K562 (cell line): ENCODE data around the gene ZMPSTE24. TPM values are rescaled to one million over a fixed set of nuclear protein-coding genes. Genes with fewer than 3 reads are reported as not detected.

Source experiments
- CEBPZ ChIP-seq: fragments of 150-350 bp; IDR thresholded peaks from 2 replicates; pipeline ENCODE4 v1.6.1; 2014; ENCODE audit warnings: low read depth, mild to moderate bottlenecking, low read length, borderline replicate concordance
- IRF2 ChIP-seq: sonication (generic); formaldehyde crosslinking; IDR thresholded peaks from 2 replicates; pipeline ENCODE4 v1.8.1; 2022; ENCODE audit warnings: mild to moderate bottlenecking, missing genetic modification reagents
- MGA ChIP-seq: fragments of 450-650 bp; IDR thresholded peaks from 2 replicates; pipeline ENCODE4 v1.6.1; 2016; ENCODE audit warnings: mild to moderate bottlenecking, moderate library complexity
- NFIC ChIP-seq: fragments of 450-650 bp; IDR thresholded peaks from 2 replicates; pipeline ENCODE4 v1.6.1; 2017; ENCODE audit warnings: mild to moderate bottlenecking, inconsistent platforms
- PURB ChIP-seq: sonication (generic); formaldehyde crosslinking; IDR thresholded peaks from 2 replicates; pipeline ENCODE4 v1.9.0; 2021; ENCODE audit warnings: low read depth, mild to moderate bottlenecking, missing genetic modification reagents
- ZNF146 ChIP-seq: IDR thresholded peaks from one replicate; pipeline ENCODE4 v1.6.1; 2018; ENCODE audit warnings: missing compliant biosample characterization; ENCODE audit not compliant: unreplicated experiment
- ZNF717 ChIP-seq: fragments of 250-450 bp; sonication (Bioruptor Pico); IDR thresholded peaks from 2 replicates; pipeline ENCODE4 v1.5.0; 2021
- polyA plus RNA-seq, 8 experiments: library from polyadenylated mRNA; depleted of rRNA in 4 of 8; stranded (reverse) in 5 of 8; unstranded in 3 of 8; fragments of >200 nt; fragmentation: Nextera tagmentation in 2 of 8; fragmentation: Illumina TruSeq in 1 of 8; extraction: Ambion mirVana in 2 of 8; extraction: Trizol in 1 of 8; gene quantifications; 2 replicates each; pipeline versions ENCODE4 v1.2.1 to v1.2.3, GENCODE V29; 2011 to 2014; ENCODE audit warnings: inconsistent platforms in 1 of 8, missing spikeins in 1 of 8
- total RNA-seq, 7 experiments: library from RNA; depleted of rRNA in 6 of 7; stranded (reverse); fragments of >200 nt in 6 of 7; fragmentation: Illumina TruSeq in 2 of 7; extraction: Trizol in 2 of 7; gene quantifications; 2 replicates each; pipeline versions ENCODE4 v1.2.1 to v1.2.3, GENCODE V29; 2011 to 2021; ENCODE audit warnings: low replicate concordance in 1 of 7
- TF ChIP-seq, protein P1 (sequence below): sonication (generic); formaldehyde crosslinking; IDR thresholded peaks from 2 replicates; pipeline ENCODE4 v1.8.0; 2022; ENCODE audit warnings: mild to moderate bottlenecking, missing genetic modification reagents
- TF ChIP-seq, protein P2 (sequence below): fragments of 250-450 bp; sonication (Bioruptor Pico); IDR thresholded peaks from 2 replicates; pipeline ENCODE4 v1.4.0; 2020; ENCODE audit warnings: mild to moderate bottlenecking, moderate library complexity

The ZMPSTE24 gene
- total and polyA plus RNA-seq, 9 of the 15 experiments (the other 6 are each of a cell fraction or from before 2014, with no cell fraction given): 30.7 to 75.9 (median 64.3) TPM

DNA sequence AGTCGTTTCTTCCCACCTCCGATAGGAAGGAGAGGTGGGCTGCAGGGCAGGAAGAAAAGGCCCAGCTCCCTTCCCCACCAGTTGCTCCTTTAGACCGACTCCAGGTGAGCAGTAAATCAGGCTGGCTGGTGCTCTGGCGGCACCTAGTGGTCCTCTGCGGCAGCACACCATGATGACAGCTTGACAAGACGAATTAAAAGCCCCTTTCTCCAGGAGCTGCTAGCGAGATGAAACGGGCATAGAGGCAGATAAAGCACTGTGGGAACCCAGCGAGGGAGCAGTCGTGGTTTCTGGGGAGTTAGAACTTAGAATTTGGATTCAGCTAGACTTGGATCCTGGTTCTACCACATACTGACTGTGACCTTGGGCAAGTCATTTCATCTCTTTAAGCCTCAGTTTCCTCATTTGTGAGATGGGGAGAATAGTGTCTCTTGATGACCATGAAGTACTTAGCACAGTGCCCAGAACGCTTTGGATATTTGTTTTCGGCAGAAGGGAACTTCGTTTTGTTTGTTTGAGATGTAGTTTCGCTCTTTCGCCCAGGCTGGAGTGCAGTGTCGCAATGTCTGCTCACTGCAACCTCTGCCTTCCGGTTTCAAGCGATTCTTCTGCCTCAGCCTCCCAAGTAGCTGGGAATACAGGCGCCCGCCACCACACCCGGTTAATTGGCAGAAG, 80.8 kb downstream of the ZMPSTE24 start (continued):
- no peak for TF ChIP-seq MGA
- TF ChIP-seq, protein P1, sequence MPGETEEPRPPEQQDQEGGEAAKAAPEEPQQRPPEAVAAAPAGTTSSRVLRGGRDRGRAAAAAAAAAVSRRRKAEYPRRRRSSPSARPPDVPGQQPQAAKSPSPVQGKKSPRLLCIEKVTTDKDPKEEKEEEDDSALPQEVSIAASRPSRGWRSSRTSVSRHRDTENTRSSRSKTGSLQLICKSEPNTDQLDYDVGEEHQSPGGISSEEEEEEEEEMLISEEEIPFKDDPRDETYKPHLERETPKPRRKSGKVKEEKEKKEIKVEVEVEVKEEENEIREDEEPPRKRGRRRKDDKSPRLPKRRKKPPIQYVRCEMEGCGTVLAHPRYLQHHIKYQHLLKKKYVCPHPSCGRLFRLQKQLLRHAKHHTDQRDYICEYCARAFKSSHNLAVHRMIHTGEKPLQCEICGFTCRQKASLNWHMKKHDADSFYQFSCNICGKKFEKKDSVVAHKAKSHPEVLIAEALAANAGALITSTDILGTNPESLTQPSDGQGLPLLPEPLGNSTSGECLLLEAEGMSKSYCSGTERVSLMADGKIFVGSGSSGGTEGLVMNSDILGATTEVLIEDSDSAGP (CRISPR knock-in tag): 0 out of 2 replicates have a peak, but pooled peaks have one; percentile 49
- TF ChIP-seq ZNF717 (CRISPR knock-in tag): no peak
- no peak for TF ChIP-seq CEBPZ
- no peak for TF ChIP-seq IRF2 (CRISPR knock-in tag)
- no peak for TF ChIP-seq NFIC
- TF ChIP-seq, protein P2, sequence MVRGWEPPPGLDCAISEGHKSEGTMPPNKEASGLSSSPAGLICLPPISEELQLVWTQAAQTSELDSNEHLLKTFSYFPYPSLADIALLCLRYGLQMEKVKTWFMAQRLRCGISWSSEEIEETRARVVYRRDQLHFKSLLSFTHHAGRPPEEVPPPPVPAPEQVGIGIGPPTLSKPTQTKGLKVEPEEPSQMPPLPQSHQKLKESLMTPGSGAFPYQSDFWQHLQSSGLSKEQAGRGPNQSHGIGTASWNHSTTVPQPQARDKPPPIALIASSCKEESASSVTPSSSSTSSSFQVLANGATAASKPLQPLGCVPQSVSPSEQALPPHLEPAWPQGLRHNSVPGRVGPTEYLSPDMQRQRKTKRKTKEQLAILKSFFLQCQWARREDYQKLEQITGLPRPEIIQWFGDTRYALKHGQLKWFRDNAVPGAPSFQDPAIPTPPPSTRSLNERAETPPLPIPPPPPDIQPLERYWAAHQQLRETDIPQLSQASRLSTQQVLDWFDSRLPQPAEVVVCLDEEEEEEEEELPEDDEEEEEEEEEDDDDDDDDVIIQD (CRISPR knock-in tag): no peak
- TF ChIP-seq PURB (CRISPR knock-in tag): no peak
- TF ChIP-seq ZNF146 (CRISPR knock-in tag): no peak
